SK-MEL-5 (cell line): Measurements from ENCODE around the gene KRTAP10-12. TPM values are rescaled to one million over a fixed set of nuclear protein-coding genes. Genes with fewer than 3 reads are reported as not detected.
"Not testable (repeated sequence)": the region's sequence is repeated elsewhere in the genome, so short reads cannot be mapped to it uniquely, and the experiment has no call there.

Experiments
- DNase-seq: peaks from one replicate; pipeline ENCODE4 v3.0.0-alpha.2; 2016; ENCODE audit warnings: low read depth, low spot score
- in situ Hi-C: cut with HindIII; loops from 2 replicates; pipeline ENCODE4 v1.10.0; 2016; ENCODE audit warnings: low sequenced_read_pairs, high pct_unique_total_duplicates, low pct_unique_long_range_greater_than_20kb
- polyA plus RNA-seq, 2 experiments: library from polyadenylated mRNA; depleted of rRNA; stranded (reverse); fragments of >200 nt; gene quantifications; 2 replicates each; pipeline ENCODE4 v1.2.3, GENCODE V29; 2015
- total RNA-seq: library from RNA; depleted of rRNA; stranded (reverse); fragments of >200 nt; shearing (Covaris generic); gene quantifications from 2 replicates; pipeline ENCODE4 v1.2.3, GENCODE V29; 2014; rRNA removed

Gene KRTAP10-12, protein sequence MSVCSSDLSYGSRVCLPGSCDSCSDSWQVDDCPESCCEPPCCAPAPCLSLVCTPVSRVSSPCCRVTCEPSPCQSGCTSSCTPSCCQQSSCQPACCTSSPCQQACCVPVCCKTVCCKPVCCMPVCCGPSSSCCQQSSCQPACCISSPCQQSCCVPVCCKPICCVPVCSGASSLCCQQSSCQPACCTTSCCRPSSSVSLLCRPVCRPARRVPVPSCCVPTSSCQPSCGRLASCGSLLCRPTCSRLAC
- not detected in 2 replicates for total RNA-seq
- polyA plus RNA-seq (2015; cell fraction: cytosol; rRNA removed) = not detected in 2 replicates
- not detected in 2 replicates for polyA plus RNA-seq (2015; cell fraction: nucleus; rRNA removed)

DNA sequence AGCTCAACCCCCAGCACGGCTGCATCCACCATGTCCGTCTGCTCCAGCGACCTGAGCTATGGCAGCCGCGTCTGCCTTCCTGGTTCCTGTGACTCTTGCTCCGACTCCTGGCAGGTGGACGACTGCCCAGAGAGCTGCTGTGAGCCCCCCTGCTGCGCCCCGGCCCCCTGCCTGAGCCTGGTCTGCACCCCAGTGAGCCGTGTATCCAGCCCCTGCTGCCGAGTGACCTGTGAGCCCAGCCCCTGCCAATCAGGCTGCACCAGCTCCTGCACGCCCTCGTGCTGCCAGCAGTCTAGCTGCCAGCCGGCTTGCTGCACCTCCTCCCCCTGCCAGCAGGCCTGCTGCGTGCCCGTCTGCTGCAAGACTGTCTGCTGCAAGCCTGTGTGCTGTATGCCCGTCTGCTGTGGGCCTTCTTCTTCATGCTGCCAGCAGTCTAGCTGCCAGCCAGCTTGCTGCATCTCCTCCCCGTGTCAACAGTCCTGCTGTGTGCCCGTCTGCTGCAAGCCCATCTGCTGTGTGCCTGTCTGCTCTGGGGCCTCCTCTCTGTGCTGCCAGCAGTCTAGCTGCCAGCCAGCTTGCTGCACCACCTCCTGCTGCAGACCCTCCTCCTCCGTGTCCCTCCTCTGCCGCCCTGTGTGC is at the start of gene KRTAP10-12:
Gene KRTAP10-12 (plus strand): TSS at position 1 of the 639 bp plus-strand sequence. CDS start 30 bp downstream, at position 31.
- DNase-seq, in situ Hi-C loops: not testable (repeated sequence)

DNA sequence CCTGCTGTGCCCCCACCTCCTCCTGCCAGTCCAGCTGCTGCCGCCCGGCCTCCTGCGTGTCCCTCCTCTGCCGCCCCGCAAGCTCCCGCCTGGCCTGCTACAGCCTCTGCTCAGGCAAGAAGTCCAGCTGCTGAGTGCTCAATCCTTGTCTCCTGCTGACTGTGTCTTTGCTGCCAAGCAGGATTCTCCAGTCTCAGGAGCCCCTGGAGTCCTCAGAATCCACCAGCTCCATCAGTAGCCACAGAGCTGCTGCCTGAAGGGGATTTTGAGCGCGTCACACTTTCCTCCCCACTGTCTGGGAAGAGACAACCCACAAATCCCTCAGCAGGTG is 49.8 kb upstream of the KRTAP10-12 start:
- in situ Hi-C loops = no loop called here
- DNase-seq = no peak

DNA sequence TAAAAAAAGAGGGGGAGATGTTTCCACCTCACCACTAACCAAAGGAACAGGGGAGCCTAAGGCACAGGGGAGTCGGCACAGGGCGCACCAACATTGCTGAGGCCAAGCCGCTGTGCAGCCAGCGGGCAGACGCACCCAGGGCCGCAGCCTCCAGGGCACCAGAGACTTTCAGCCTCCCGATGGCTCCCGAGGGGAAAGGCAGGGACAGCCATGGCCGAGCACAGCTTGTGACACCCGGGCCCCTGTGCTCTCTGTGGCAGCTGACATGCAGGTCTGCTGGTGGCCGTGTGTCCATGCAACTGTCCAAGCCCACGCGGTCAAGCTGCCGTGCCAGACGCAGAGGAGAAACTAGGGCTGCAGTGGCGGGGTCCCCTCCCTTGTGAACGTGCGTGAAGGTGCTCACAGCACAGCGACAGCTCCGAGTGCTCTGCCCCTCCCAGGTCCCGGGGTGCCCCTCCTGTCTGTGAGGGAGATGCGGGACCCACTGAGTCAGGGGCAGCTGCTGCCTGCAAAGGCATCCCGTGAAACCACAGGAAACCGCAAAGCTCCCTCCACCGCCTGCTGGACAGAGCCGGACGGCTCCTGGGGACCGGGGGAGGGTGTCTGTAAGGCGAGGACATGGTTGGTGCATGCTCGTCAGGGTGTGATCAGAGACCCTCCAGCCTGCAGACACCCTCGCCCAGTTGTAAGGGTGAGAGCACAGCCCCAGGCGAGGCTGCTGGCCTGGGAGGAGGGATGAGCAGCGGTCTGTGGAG is 48.2 kb upstream of the KRTAP10-12 start:
- in situ Hi-C loops = no loop called here
- DNase-seq = no peak

DNA sequence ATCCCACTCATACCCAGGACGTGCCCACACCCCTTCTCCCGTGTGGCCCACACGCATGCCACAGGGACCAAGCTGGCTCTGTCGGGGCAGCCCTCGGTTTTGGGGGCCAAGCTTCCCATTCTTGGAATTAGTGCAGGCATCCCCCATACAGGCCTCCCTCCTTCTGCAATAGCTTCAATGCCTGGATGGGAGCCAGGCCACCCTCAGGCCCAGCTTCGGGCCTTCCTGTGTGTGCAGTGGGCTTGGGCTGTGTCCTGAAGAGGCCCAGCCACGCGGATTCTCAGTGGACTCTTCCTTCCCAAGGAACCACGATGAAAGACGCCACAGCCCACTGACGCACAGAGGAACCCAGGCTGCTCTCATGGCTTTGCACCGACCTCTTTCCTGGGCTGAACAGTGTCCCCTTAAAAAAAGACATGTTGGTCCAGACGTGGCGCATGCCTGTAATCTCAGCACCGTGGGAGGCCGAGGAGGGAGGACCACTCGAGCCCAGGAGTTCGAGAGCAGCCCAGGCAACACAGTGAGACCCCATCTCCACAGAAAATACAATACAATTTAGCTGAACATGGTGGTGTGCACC is 47.4 kb upstream of the KRTAP10-12 start:
- in situ Hi-C loops = no loop called here
- no peak for DNase-seq

DNA sequence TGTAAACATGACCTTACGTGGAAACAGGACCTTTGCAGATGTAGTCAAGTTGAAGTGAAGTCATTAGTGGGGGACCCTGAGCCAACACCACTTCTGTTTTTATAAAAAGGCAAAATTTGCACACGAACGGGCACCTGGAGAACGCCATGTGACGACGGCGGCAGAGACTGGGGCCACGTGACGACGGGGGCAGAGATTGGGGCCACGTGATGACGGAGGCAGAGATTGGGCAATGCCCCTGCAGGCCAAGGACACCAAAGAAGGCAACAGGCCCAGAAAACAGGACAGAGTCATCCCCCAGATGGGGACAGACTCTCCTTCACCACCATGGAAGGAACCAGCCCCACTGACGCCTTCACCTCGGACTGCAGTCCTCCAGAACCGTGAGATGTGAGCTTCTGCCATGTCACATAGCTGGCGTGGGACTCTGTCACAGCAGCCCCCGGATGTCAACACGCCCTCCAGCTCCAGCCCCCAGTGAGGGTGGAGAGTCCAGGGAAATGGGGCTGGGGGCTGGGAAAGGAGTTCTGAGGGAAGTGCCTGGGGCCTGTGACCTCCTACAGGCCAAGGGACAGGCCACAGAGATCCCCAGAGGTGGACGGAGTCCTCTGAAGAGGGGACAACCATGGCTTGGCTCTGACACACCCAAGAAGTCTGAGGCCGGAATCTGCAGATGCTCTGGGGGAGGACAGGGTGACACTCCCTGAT is 46.6 kb upstream of the KRTAP10-12 start:
- in situ Hi-C loops = no loop called here
- DNase-seq = no peak

DNA sequence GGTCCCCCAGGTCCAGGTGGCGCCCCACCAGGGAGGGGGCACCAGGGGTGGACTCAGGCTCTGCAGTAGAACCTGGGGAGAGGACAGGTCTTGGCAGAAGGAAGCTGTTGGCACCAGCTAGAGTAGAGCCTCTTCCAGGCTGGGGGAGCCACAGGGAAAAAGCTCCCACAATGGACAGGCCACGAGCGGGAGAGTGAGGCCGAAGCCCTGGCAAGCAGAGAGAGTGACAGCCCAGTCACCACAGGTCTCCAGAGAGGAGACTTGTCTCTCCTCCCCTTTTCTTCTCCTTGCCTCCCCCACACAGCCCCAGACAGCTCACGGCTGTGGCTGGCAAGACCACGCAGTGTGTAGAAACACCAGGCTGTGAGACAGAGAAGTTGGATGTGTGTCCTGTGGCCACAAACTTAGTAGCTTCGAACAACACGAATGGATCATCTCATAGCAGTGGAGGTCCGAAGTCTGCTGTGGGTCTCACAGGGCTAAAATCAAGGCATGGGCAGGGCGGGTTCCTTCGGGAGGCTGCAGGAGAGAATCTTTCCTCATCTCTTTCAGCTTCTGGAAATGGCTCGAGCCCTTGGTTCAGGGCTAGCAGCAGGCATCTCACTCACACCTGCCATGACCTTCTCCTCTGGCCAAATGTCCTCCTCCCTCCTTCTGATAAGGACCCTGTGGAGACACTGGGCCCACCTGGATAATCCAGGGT is 45.8 kb upstream of the KRTAP10-12 start:
- no peak for DNase-seq
- in situ Hi-C loops = no loop called here

DNA sequence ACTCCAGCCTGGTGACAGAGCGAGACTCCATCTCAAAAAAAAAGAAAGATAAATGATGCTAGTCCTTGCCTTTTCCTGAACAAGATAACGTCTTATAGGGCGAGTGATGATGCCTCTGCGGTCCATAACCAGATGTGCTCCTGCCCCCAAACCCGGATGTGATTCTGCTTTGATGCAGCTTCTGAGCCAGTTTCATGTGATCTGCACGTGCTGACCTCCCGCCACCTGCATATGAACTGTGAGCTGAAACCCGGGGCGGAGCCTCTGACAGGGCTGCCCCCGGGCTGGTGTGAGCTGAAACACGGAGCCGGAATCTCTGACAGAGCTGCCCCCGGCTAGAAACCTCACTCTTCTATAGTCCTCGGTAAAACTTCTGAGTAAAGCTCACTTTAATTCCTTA is 43.8 kb upstream of the KRTAP10-12 start:
- peak; percentile 34 for DNase-seq

DNA sequence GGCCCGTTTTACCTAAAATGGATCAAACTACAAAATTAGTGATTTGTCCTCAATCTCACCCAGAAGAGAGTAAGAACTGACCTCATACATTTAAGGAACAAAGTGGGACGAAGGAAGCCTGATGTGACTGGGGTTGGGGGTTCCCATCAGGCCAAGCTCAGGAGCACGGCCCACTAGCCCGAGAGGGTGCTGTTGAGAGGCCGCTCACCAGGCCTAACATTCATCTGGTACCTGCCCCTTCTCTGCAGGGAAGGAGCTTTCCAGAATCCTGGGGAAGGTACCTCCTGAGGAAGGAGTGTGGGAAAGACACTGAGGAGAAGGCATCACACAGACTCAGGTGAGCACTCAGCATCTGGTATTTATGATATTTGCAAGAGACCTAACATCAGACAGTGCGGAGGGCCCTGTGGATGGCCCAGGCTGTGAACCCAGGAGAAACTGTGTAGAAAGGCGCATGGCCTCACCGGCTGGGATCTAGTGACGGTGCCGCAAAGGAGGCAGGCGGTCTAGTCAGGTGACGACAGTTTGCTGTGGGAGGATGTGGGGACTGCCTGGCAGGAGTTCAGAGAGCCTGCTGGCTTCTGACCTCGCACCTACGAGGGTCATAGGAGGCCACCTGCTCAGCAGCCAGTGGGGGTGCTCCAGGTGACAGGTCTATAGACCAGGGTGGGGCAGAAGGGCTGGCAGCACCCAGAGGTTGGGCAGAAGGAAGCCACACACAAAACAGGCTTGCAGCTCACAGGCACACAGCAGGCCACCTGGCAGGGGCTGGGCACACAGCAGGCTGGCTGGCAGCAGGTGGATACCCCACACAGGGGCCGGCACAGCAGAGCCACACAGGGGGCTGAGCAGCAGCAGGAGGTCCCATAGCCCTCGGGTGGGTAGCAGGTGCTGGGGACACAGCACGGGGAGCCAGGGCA is 43.1 kb upstream of the KRTAP10-12 start:
- no peak for DNase-seq
- in situ Hi-C loops = no loop called here

More for the DNA sequence above, 43.8 kb upstream of the KRTAP10-12 start:
- in situ Hi-C loops = no loop called here

DNA sequence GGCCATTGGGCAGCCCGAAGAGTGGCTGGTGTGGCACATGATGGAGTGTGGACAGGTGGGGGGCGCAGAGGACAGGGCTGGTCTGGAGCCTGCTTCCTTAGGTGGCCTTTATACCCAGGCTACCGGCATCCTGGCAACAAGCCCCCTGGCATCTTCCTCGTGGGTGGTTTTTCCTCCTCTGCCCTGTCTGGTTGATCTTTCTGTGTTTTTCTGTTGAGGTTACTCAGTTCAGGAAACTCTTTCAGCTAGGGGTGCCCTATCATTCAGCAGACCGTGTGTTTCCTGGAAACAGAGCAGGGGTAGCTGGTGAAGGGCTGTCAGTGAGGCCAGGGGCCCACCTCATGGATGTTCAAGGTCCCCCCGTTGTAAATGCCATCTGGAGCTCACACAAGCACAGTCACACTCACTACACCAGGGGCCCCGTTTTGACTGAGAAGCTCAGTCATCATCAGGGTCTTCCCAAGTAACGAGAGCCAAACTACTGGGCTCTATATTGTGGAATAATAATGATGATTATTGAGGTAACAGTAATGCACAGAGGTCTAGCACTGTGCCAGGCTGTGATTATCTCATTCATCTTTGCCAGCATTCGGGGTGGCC is 42.3 kb upstream of the KRTAP10-12 start, which contains the start of gene KRTAP12-4:
Gene KRTAP12-4 (minus strand): TSS at position 84 of the 600 bp plus-strand sequence. CDS start 45 bp downstream, at position 39.
- in situ Hi-C loops = no loop called here
- DNase-seq = no peak

DNA sequence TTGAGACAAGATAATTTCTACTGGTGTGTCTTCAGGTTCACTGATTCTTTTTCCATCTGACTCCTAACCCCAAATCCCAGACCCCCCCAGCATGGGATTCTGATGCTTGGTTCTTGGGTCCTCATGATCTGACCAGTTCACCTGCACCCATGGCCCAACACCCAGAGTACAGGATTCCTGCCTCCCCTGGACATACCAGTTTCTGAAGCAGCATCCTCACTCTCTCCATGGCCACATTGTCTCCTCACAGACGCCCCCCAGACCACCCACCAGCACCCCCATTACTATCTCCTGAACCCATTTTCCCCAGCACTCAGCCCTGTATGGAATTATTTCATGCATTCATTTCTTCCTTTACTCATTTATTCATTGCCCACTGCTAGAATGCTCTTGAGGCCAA is 40.1 kb upstream of the KRTAP10-12 start:
- no peak for DNase-seq
- in situ Hi-C loops = no loop called here

DNA sequence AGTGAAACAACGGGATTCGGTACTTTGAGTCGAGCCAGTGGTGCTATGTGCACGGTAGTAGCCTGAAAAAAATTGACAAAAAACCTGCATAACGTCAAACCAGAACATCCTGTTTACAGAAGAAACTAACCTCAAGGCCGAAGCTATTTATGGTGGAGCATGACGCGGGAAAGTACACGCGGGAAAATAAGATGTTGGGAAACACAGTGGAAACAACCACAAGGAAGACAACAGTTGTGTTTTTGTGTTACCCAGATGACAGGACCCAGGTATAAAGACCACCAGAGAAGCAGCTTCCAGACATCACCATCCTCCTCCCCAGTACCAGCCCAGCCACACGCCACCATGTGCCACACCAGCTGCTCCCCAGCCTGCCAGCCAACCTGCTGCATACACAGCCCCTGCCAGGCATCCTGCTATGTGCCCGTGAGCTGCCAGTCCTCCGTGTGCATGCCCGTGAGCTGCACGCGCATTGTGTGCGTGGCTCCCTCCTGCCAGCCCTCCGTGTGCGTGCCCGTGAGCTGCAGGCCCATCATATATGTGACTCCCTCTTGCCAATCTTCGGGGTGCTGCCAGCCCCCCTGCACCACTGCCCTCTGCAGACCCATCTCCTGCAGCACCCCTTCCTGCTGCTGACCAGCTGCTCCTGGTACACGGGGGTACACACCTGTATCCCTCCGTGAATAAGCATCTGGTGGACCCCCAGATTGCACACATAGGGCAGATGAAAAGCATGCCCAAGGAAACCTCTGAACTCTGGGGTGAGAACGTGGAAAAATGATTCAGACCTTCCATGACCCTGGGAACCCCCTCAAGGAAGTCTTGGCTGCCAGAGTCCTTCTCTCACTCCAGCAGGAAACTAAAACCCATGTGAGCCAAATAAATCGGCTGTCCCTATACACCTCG is 39.1 kb upstream of the KRTAP10-12 start, which contains the start of gene KRTAP12-3:
Gene KRTAP12-3 (plus strand): TSS at position 298 of the 906 bp plus-strand sequence. CDS start 48 bp downstream, at position 346.
- DNase-seq = no peak
- in situ Hi-C loops = no loop called here

DNA sequence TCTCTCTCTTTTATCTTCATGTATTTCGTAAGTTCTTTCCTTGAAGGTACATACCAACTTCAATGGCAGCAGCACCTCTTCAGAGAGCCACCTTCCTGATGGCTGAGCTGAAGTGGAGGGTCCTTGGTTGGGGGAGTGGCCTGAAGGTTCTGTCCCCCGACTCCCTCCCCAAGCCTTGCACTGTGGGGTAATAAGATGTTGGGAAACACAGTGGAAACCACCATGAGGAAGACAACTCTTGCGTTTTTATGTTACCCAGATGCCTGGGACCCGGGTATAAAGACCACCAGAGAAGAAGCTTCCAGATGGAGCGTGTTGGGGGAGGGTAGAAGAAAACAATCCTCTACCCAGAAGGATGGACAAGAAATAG is 38.4 kb upstream of the KRTAP10-12 start:
- no peak for DNase-seq
- in situ Hi-C loops = no loop called here

DNA sequence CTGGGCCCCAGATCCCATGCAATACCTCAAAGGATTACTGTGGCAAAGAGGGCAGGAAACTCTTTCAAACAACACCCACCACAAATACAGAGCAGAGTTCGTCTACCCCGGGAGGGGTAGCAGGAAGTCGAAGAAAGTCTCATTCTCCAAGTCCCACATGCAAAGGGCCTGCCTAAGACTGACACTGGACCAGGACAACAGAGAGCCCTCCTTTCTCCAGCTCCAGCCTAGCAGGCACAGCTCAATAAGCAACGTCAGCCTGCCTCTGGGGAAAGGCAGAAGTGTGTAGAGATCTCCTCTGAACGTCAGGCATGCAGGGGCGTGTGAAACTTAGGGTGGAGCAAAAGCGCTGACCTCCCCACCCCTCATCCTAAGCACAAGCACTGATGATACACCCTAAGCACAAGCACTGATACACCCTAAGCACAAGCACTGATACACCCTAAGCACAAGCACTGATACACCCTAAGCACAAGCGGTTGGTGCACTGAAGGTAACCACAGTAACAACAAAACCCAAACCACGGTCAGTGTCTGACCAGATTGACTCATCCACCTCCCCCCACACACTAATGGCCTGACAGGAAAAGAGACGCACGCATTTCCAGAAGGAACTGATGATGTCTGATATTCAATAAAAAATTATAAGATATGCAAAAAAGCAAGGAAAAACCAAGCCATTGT is 37.9 kb upstream of the KRTAP10-12 start:
- DNase-seq = no peak
- in situ Hi-C loops = no loop called here

DNA sequence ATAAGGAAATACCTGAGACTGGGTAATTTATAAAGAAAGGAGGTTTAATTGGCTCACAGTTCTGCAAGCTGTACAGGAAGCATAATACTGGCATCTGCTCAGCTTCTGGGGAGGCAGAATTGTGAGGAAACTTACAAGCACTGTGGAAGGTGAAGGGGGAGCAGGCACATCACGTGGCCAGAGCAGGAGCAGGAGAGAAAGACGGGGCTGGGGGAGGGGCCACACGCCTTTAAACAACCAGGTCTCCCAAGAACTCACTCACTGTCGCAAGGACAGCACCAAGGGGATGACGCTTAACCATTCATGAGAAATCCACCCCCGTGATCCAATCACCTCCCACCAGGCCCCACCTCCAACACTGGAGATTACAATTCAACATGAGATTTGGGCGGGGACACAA is 35.4 kb upstream of the KRTAP10-12 start:
- DNase-seq, in situ Hi-C loops: not testable (repeated sequence)
